ENCODE measurements around the gene TSPO. TPM values are rescaled to one million over a fixed set of nuclear protein-coding genes. Genes with fewer than 3 reads are reported as not detected.

Gene TSPO
- total and polyA plus RNA-seq, 9 of the 15 experiments (the other 6 are each of a cell fraction or from before 2014, with no cell fraction given) = 4.9 to 126 (median 25.3) TPM

DNA sequence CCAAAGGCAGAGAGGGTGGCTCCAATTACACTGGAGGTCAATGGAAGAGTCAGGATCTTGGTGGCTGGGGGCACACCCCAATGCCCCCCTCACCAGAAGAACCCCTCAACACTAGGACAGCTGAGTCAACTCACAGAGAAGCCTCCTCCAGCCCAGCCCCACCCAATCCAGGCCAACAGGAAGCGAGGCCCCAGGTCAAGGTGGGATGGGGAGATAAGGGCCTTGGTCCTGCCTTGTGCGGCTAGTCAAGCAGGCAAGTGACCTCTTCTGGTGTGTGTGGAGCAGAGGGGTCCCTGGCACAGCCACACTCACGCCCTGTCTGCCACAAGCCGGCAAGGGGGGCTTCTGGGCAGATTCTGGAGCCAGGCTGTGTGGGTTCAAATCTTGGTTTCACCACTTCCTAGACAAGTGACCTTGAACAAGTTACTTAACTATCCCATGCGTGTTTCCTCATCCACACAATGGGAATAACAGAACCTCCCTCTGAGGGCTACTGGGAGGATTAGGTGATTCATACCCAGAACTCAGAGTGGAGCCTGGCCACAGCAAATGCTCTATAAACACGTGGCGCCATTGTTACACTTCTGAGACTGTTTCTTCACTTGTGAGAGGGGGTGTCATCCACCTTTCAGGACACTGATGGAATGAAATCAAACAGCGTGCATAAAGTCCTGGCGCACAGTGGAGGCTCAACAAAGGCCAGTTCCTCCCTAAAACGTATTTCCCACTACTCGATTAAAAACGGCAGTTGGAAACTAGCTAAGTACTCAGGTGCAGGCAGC is 32.3 kb downstream of the TSPO start (continued):
- TF ChIP-seq ZNF639 (CRISPR knock-in tag; conservative IDR thresholded peaks at IDR 0.05 in 1 of 2, IDR thresholded peaks at IDR 0.05 in 1 of 2) (no peak), TEAD4 (IDR thresholded peaks at IDR 0.05; ENCODE audit: low read length) (peak; percentile 88), TEAD4 (CRISPR knock-in tag; IDR thresholded peaks at IDR 0.05; ENCODE audit: borderline replicate concordance) (no peak), NR4A1 (CRISPR knock-in tag; IDR thresholded peaks at IDR 0.05) (no peak), NR4A1 (tag; IDR thresholded peaks at IDR 0.05) (no peak; the same call in 1 of the 2 replicates), ZZZ3 (IDR thresholded peaks at IDR 0.05) (no peak), ZNF197 (CRISPR knock-in tag; IDR thresholded peaks at IDR 0.05; ENCODE audit: low read depth) (no peak), NR2F6 (CRISPR knock-in tag; IDR thresholded peaks at IDR 0.05) (no peak), SUPT5H (IDR thresholded peaks at IDR 0.05) (no peak), CREB1 (IDR thresholded peaks at IDR 0.05) (peak; percentile 40; the same call in 1 of the 2 replicates), CREB1 (CRISPR knock-in tag; IDR thresholded peaks at IDR 0.05) (no peak), EP300 (IDR thresholded peaks at IDR 0.05; ENCODE audit: low read length) (peak; percentile 89), GTF2E2 (tag; IDR thresholded peaks at IDR 0.05) (no peak), MAFG (tag; conservative IDR thresholded peaks at IDR 0.05) (no peak), DMBX1 (CRISPR knock-in tag; IDR thresholded peaks at IDR 0.05; ENCODE audit: borderline replicate concordance) (peak; percentile 68), SREBF1 (IDR thresholded peaks at IDR 0.05; ENCODE audit: borderline replicate concordance, low read depth, low read length) (no peak), ETV6 (IDR thresholded peaks at IDR 0.05; ENCODE audit: borderline replicate concordance in 1 of 2, low read depth in 2 of 2, low read length in 1 of 2) (no peak), ETV6 (CRISPR knock-in tag; IDR thresholded peaks at IDR 0.05; ENCODE audit: borderline replicate concordance) (no peak), SAFB (IDR thresholded peaks at IDR 0.05; ENCODE audit: borderline replicate concordance, low read depth, low read length) (no peak), SETDB1 (IDR thresholded peaks at IDR 0.05; ENCODE audit: low read length) (no peak), MAFF (IDR thresholded peaks at IDR 0.05; ENCODE audit: low read length) (no peak), NCOR1 (IDR thresholded peaks at IDR 0.05) (peak; percentile 88), CHD1 (IDR thresholded peaks at IDR 0.05; ENCODE audit: low read length) (no peak), FOXK1 (CRISPR knock-in tag; IDR thresholded peaks at IDR 0.05; ENCODE audit: borderline replicate concordance) (no peak), NFIC (IDR thresholded peaks at IDR 0.05) (peak; percentile 65), LARP7 (IDR thresholded peaks at IDR 0.05) (no peak), PHB (CRISPR knock-in tag; IDR thresholded peaks at IDR 0.05) (no peak), U2AF1 (optimal IDR thresholded peaks at IDR 0.05; ENCODE audit: low read depth, low read length) (no peak), ERF (CRISPR knock-in tag; IDR thresholded peaks at IDR 0.05) (no peak), TRIM25 (IDR thresholded peaks at IDR 0.05; ENCODE audit: borderline replicate concordance) (no peak)
